IMR-90 (cell line): ENCODE data around the gene ASCL3. TPM values are rescaled to one million over a fixed set of nuclear protein-coding genes. Genes with fewer than 3 reads are reported as not detected.
"Not testable (repeated sequence)": the region's sequence is repeated elsewhere in the genome, so short reads cannot be mapped to it uniquely, and the experiment has no call there.

Experiments used
- ATAC-seq: fragments of 200-7000 bp; cut with Tn5 transposase; 2 replicates; pipeline ENCODE4 v1.9.1; 2020; ENCODE audit warnings: low read depth, mild to moderate bottlenecking, moderate library complexity
- BruUV-seq: library from RNA; stranded (reverse); fragments of 400-500 nt; replicated peaks from 2 replicates; lab custom pipeline; 2021; lab: Mats Ljungman, UMichigan
- CTCF ChIA-PET: fragments of 300-600 bp; formaldehyde crosslinking; extraction: SDS; loops from one replicate; lab custom pipeline; 2021; ENCODE audit warnings: antibody characterized with exemption; lab: Yijun Ruan, JAX
- POLR2A ChIA-PET: fragments of 300-600 bp; sonication (Branson Sonifier 250); formaldehyde crosslinking; loops from one replicate; lab custom pipeline; 2022; ENCODE audit warnings: antibody characterized with exemption; ENCODE audit not compliant: unreplicated experiment; lab: Charles Lee
- DNase-seq: peaks from one replicate; pipeline ENCODE4 v3.0.0; 2013
- H2AFZ ChIP-seq: replicated peaks from 2 replicates; pipeline ENCODE3; 2013; ENCODE audit warnings: low read length, mild to moderate bottlenecking; ENCODE audit not compliant: poor library complexity
- H2AK5ac ChIP-seq: 2 replicates; pipeline ENCODE4 v1.6.1; 2013; ENCODE audit warnings: low read depth, low read length, inconsistent platforms
- H2AK9ac ChIP-seq: replicated peaks from 2 replicates; pipeline ENCODE3; 2013; ENCODE audit warnings: mild to moderate bottlenecking, low read depth, low read length, moderate library complexity; ENCODE audit not compliant: poor library complexity
- H2BK120ac ChIP-seq: 2 replicates; pipeline ENCODE4 v1.6.1; 2013; ENCODE audit warnings: low read depth, low read length, inconsistent platforms
- H2BK15ac ChIP-seq: 3 replicates; pipeline ENCODE4 v1.6.1; 2013; ENCODE audit warnings: low read depth, low read length, inconsistent platforms
- H2BK20ac ChIP-seq: 2 replicates; pipeline ENCODE4 v1.6.1; 2013; ENCODE audit warnings: low read depth, mild to moderate bottlenecking, inconsistent platforms, low read length, moderate library complexity
- H2BK5ac ChIP-seq: 2 replicates; pipeline ENCODE4 v1.6.1; 2013; ENCODE audit warnings: mild to moderate bottlenecking, low read depth, low read length, inconsistent platforms; ENCODE audit not compliant: poor library complexity, severe bottlenecking
- H3K14ac ChIP-seq: replicated peaks from 2 replicates; pipeline ENCODE4 v1.6.1; 2013; ENCODE audit warnings: low read depth, low read length, inconsistent platforms
- H3K18ac ChIP-seq: 2 replicates; pipeline ENCODE4 v1.6.1; 2013; ENCODE audit warnings: low read depth, low read length, control low read depth
- H3K23ac ChIP-seq: 2 replicates; pipeline ENCODE4 v1.6.1; 2013; ENCODE audit warnings: low read depth, low read length, inconsistent platforms
- H3K27ac ChIP-seq: 2 replicates; pipeline ENCODE4 v1.5.1; 2013; ENCODE audit warnings: mild to moderate bottlenecking, control low read depth, low read length; ENCODE audit not compliant: insufficient read depth
- H3K27me3 ChIP-seq: 2 replicates; pipeline ENCODE4 v1.6.1; 2013; ENCODE audit warnings: low read length; ENCODE audit not compliant: control insufficient read depth, insufficient read depth
- H3K36me3 ChIP-seq: 2 replicates; pipeline ENCODE4 v1.6.1; 2013; ENCODE audit warnings: low read length, mixed read lengths; ENCODE audit not compliant: control insufficient read depth, insufficient read depth
- H3K4ac ChIP-seq: 2 replicates; pipeline ENCODE4 v1.6.1; 2013; ENCODE audit warnings: low read depth, low read length, inconsistent platforms
- H3K4me1 ChIP-seq: 2 replicates; pipeline ENCODE4 v1.6.1; 2013; ENCODE audit warnings: low read length, mixed read lengths; ENCODE audit not compliant: control insufficient read depth, insufficient read depth
- H3K4me2 ChIP-seq: 2 replicates; pipeline ENCODE4 v1.6.1; 2013; ENCODE audit warnings: low read depth, mild to moderate bottlenecking, control low read depth, low read length, moderate library complexity
- H3K4me3 ChIP-seq: 2 replicates; pipeline ENCODE4 v1.5.1; 2013; ENCODE audit warnings: low read depth, mild to moderate bottlenecking, control low read depth, low read length, moderate library complexity; ENCODE audit not compliant: insufficient read depth
- H3K56ac ChIP-seq: 2 replicates; pipeline ENCODE4 v1.6.1; 2013; ENCODE audit warnings: low read length, inconsistent platforms; ENCODE audit not compliant: insufficient read depth; ENCODE audit errors: extremely low read depth
- H3K79me1 ChIP-seq, 2 experiments: 2 replicates each; pipeline ENCODE4 v1.6.1; 2013; ENCODE audit warnings: low read length in 2 of 2, inconsistent platforms in 1 of 2, low read depth in 1 of 2
- H3K9ac ChIP-seq: 2 replicates; pipeline ENCODE4 v1.6.1; 2013; ENCODE audit warnings: low read depth, low read length, control low read depth
- H3K9me1 ChIP-seq: 2 replicates; pipeline ENCODE4 v1.6.1; 2013; ENCODE audit warnings: low read length, inconsistent platforms; ENCODE audit not compliant: insufficient read depth
- H3K9me3 ChIP-seq: 2 replicates; pipeline ENCODE4 v1.6.1; 2013; ENCODE audit warnings: low read length; ENCODE audit not compliant: control insufficient read depth, insufficient read depth
- H4K20me1 ChIP-seq: 2 replicates; pipeline ENCODE4 v1.6.1; 2013; ENCODE audit warnings: low read length, inconsistent platforms; ENCODE audit not compliant: insufficient read depth
- H4K5ac ChIP-seq: 2 replicates; pipeline ENCODE4 v1.6.1; 2013; ENCODE audit warnings: mild to moderate bottlenecking, low read depth, low read length, control low read depth
- H4K8ac ChIP-seq, 2 experiments: 2 replicates each; pipeline ENCODE4 v1.6.1; 2013; ENCODE audit warnings: low read depth in 2 of 2, low read length in 2 of 2, control low read depth in 1 of 2, inconsistent platforms in 1 of 2
- H4K91ac ChIP-seq: 2 replicates; pipeline ENCODE4 v1.6.1; 2013; ENCODE audit warnings: low read depth, low read length, inconsistent platforms; ENCODE audit not compliant: insufficient read depth
- WGBS, 2 experiments: methylation state at CpG; one replicate each; pipeline versions ENCODE4 v1.1.5 to v1.1.7; 2013; ENCODE audit warnings: missing lambda C conversion rate in 2 of 2; ENCODE audit not compliant: insufficient read length in 1 of 2; ENCODE audit errors: extremely low coverage in 2 of 2; 5-methylcytosine and 5-hydroxymethylcytosine counted together
- dilution Hi-C: fragments of 300-500 bp; cut with HindIII; formaldehyde crosslinking; loops from one replicate; pipeline ENCODE4 v1.14.3; 2018; ENCODE audit warnings: low sequenced_read_pairs; ENCODE audit not compliant: unreplicated experiment
- in situ Hi-C: fragments of 300-500 bp; cut with MboI; formaldehyde crosslinking; loops from 3 replicates; pipeline ENCODE4 v1.14.3; 2019; ENCODE audit warnings: low sequenced_read_pairs, inconsistent platforms, mixed read lengths
- intact Hi-C: fragments of 100-400 bp; cut with micrococcal nuclease; formaldehyde crosslinking; loops from 2 replicates; pipeline ENCODE4 v1.10.0; 2022
- polyA plus RNA-seq, 3 experiments: library from polyadenylated mRNA; depleted of rRNA; stranded (reverse); fragments of >200 nt; gene quantifications; 2 replicates each; pipeline ENCODE4 v1.2.3, GENCODE V29; 2012; ENCODE audit warnings: low replicate concordance in 1 of 3
- total RNA-seq: library from RNA; depleted of rRNA; stranded (reverse); fragments of >200 nt; gene quantifications from 2 replicates; pipeline ENCODE4 v1.2.3, GENCODE V29; 2012

Gene ASCL3
- total and polyA plus RNA-seq, 2 of the 4 experiments (the other 2 are of a cell fraction): not detected

- H4K91ac ChIP-seq, H3K4me1 ChIP-seq, H3K56ac ChIP-seq, H3K36me3 ChIP-seq, BruUV-seq, H3K23ac ChIP-seq, H2BK20ac ChIP-seq, H3K9me3 ChIP-seq, H3K4me2 ChIP-seq, H3K14ac ChIP-seq, H3K79me1 ChIP-seq, H2AK5ac ChIP-seq, H3K4me3 ChIP-seq, H2BK120ac ChIP-seq, intact Hi-C loops, DNase-seq, CTCF ChIA-PET, ATAC-seq, in situ Hi-C loops, H2BK15ac ChIP-seq, H3K9me1 ChIP-seq, dilution Hi-C loops, H2AFZ ChIP-seq, H3K27ac ChIP-seq, H2BK5ac ChIP-seq, H3K18ac ChIP-seq, H4K8ac ChIP-seq, POLR2A ChIA-PET, H3K27me3 ChIP-seq, H4K20me1 ChIP-seq, H3K4ac ChIP-seq, H4K5ac ChIP-seq, H3K9ac ChIP-seq, H2AK9ac ChIP-seq: not testable (repeated sequence)
- no CpG with 5 or more reads among the region's 7 CpGs for WGBS, 2 experiments
Measured at GRCh38 chr11:8979365-8979764, 36.5 kb upstream of the ASCL3 start.
